H1 (cell line): Measurements from ENCODE around the gene UBE2E2. TPM values are rescaled to one million over a fixed set of nuclear protein-coding genes. Genes with fewer than 3 reads are reported as not detected.

Experiments used
- CTCF ChIA-PET: fragments of 300-600 bp; sonication (Branson Sonifier 250); formaldehyde crosslinking; loops from one replicate; lab custom pipeline; 2021; ENCODE audit not compliant: partially characterized antibody; lab: Charles Lee
- POLR2A ChIA-PET: fragments of 300-600 bp; sonication (Branson Sonifier 250); formaldehyde crosslinking; loops from one replicate; lab custom pipeline; 2021; ENCODE audit warnings: inconsistent platforms; ENCODE audit not compliant: partially characterized antibody; lab: Charles Lee
- DNase-seq, 2 experiments: peaks; one replicate each; pipeline versions ENCODE4 v3.0.0 to v3.0.0-alpha.2; 2010 to 2022; ENCODE audit warnings: low spot score in 2 of 2, low read depth in 1 of 2, mixed read lengths in 1 of 2
- FAIRE-seq: peaks from 2 replicates; lab custom pipeline; 2011; peaks lifted over from hg19 to GRCh38; lab: Jason Lieb, UNC
- H2AFZ ChIP-seq: 2 replicates; pipeline ENCODE4 v1.8.1; 2012; ENCODE audit warnings: low read length, inconsistent platforms
- H2AK5ac ChIP-seq: 2 replicates; pipeline ENCODE4 v1.6.1; 2013; ENCODE audit warnings: low read depth, low read length
- H2BK120ac ChIP-seq: replicated peaks from 2 replicates; pipeline ENCODE3; 2013; ENCODE audit warnings: low read depth, low read length, inconsistent platforms
- H2BK12ac ChIP-seq: 2 replicates; pipeline ENCODE4 v1.6.1; 2013; ENCODE audit warnings: low read depth, low read length
- H2BK15ac ChIP-seq: 2 replicates; pipeline ENCODE4 v1.6.1; 2013; ENCODE audit warnings: low read length
- H2BK20ac ChIP-seq: 2 replicates; pipeline ENCODE4 v1.6.1; 2013; ENCODE audit warnings: low read length
- H2BK5ac ChIP-seq: 2 replicates; pipeline ENCODE4 v1.6.1; 2013; ENCODE audit warnings: low read depth, low read length
- H3K14ac ChIP-seq: 2 replicates; pipeline ENCODE4 v1.6.1; 2013; ENCODE audit warnings: inconsistent platforms; ENCODE audit not compliant: insufficient read length
- H3K18ac ChIP-seq: 2 replicates; pipeline ENCODE4 v1.6.1; 2013; ENCODE audit warnings: low read length; ENCODE audit errors: extremely low read depth
- H3K23ac ChIP-seq: 2 replicates; pipeline ENCODE4 v1.6.1; 2013; ENCODE audit warnings: inconsistent platforms; ENCODE audit not compliant: insufficient read length
- H3K23me2 ChIP-seq: 2 replicates; pipeline ENCODE4 v1.6.1; 2013; ENCODE audit warnings: low read depth, low read length
- H3K27ac ChIP-seq: 2 replicates; pipeline ENCODE4 v1.6.1; 2011; ENCODE audit warnings: low read depth, low read length, inconsistent platforms
- H3K27me3 ChIP-seq, 4 experiments: replicated peaks in 1 of 4; 1 replicate in 1 of 4; 2 replicates in 3 of 4; pipeline versions ENCODE4 v1.6.1 to v1.8.1; 2011 to 2013; ENCODE audit warnings: low read length in 3 of 4, mild to moderate bottlenecking in 3 of 4, inconsistent platforms in 2 of 4, mixed read lengths in 2 of 4, moderate library complexity in 1 of 4; ENCODE audit not compliant: control insufficient read depth in 3 of 4, insufficient read depth in 3 of 4; ENCODE audit errors: extremely low read depth in 1 of 4
- H3K36me3 ChIP-seq, 4 experiments: 2 replicates each; pipeline versions ENCODE4 v1.6.1 to v1.8.1; 2011 to 2013; ENCODE audit warnings: mild to moderate bottlenecking in 4 of 4, low read length in 3 of 4, moderate library complexity in 2 of 4, control low read depth in 1 of 4, inconsistent platforms in 1 of 4; ENCODE audit not compliant: insufficient read depth in 4 of 4, control insufficient read depth in 2 of 4
- H3K4ac ChIP-seq: replicated peaks from 2 replicates; pipeline ENCODE3; 2013; ENCODE audit warnings: low read length, low read depth, mixed read lengths, inconsistent platforms; ENCODE audit not compliant: insufficient read length
- H3K4me1 ChIP-seq, 4 experiments: replicated peaks in 1 of 4; 1 replicate in 1 of 4; 2 replicates in 3 of 4; pipeline versions ENCODE4 v1.6.1 to v1.8.1; 2011 to 2013; ENCODE audit warnings: low read length in 3 of 4, inconsistent platforms in 2 of 4, mixed read lengths in 1 of 4; ENCODE audit not compliant: insufficient read depth in 4 of 4, control insufficient read depth in 3 of 4
- H3K4me2 ChIP-seq, 2 experiments: 2 replicates each; pipeline versions ENCODE4 v1.6.1 to v1.8.1; 2011 to 2013; ENCODE audit warnings: low read depth in 2 of 2, low read length in 2 of 2, control low read depth in 1 of 2, inconsistent platforms in 1 of 2, mild to moderate bottlenecking in 1 of 2; ENCODE audit not compliant: insufficient read depth in 1 of 2
- H3K4me3 ChIP-seq, 4 experiments: fragments of 200-600, 300-600 bp in 1 of 4; sonication (generic), shearing (Covaris generic), sonication (Bioruptor Twin) in 1 of 4; 2 replicates each; pipeline versions ENCODE4 v1.5.1 to v1.8.1; 2011 to 2016; ENCODE audit warnings: low read length in 4 of 4, low read depth in 3 of 4, control low read depth in 2 of 4, inconsistent platforms in 2 of 4, mild to moderate bottlenecking in 2 of 4, mixed read lengths in 1 of 4, moderate library complexity in 1 of 4; ENCODE audit not compliant: insufficient read depth in 2 of 4; ENCODE audit errors: extremely low read depth in 1 of 4
- H3K56ac ChIP-seq: replicated peaks from 2 replicates; pipeline ENCODE3; 2013; ENCODE audit warnings: low read depth, mild to moderate bottlenecking, mixed read lengths, low read length, inconsistent platforms; ENCODE audit not compliant: insufficient read length
- H3K79me1 ChIP-seq: 2 replicates; pipeline ENCODE4 v1.6.1; 2013; ENCODE audit warnings: low read depth, low read length, control low read depth
- H3K79me2 ChIP-seq, 2 experiments: 2 replicates each; pipeline versions ENCODE4 v1.6.1 to v1.8.1; 2012 to 2013; ENCODE audit warnings: low read length in 2 of 2, mild to moderate bottlenecking in 2 of 2, inconsistent platforms in 1 of 2; ENCODE audit not compliant: insufficient read depth in 2 of 2, control insufficient read depth in 1 of 2
- H3K9ac ChIP-seq, 4 experiments: replicated peaks in 1 of 4; 1 replicate in 1 of 4; 2 replicates in 3 of 4; pipeline versions ENCODE4 v1.6.1 to v1.8.1; 2011 to 2013; ENCODE audit warnings: low read depth in 3 of 4, low read length in 3 of 4, control low read depth in 2 of 4, mild to moderate bottlenecking in 2 of 4, moderate library complexity in 2 of 4, inconsistent platforms in 1 of 4; ENCODE audit errors: extremely low read depth in 1 of 4
- H3K9me3 ChIP-seq, 2 experiments: 2 replicates each; pipeline versions ENCODE4 v1.6.1 to v1.8.1; 2012 to 2013; ENCODE audit warnings: mild to moderate bottlenecking in 2 of 2, moderate library complexity in 2 of 2, control low read depth in 1 of 2, inconsistent platforms in 1 of 2, low read depth in 1 of 2, low read length in 1 of 2, mixed read lengths in 1 of 2; ENCODE audit not compliant: insufficient read depth in 2 of 2
- H4K20me1 ChIP-seq, 2 experiments: replicated peaks in 1 of 2; 2 replicates each; pipeline versions ENCODE3 to v1.8.1; 2011 to 2013; ENCODE audit warnings: inconsistent platforms in 2 of 2, low read length in 2 of 2, mild to moderate bottlenecking in 1 of 2; ENCODE audit not compliant: insufficient read depth in 2 of 2, control insufficient read depth in 1 of 2
- H4K5ac ChIP-seq: 2 replicates; pipeline ENCODE4 v1.6.1; 2013; ENCODE audit warnings: low read length, low read depth, mixed read lengths, inconsistent platforms; ENCODE audit not compliant: insufficient read length
- H4K8ac ChIP-seq: 2 replicates; pipeline ENCODE4 v1.8.0; 2013; ENCODE audit warnings: mild to moderate bottlenecking, moderate library complexity, low read length, inconsistent platforms; ENCODE audit not compliant: insufficient read depth; ENCODE audit errors: extremely low read depth
- H4K91ac ChIP-seq: replicated peaks from 2 replicates; pipeline ENCODE3; 2013; ENCODE audit warnings: low read length, mixed read lengths, inconsistent platforms; ENCODE audit not compliant: insufficient read length
- BACH1 ChIP-seq: IDR thresholded peaks from 2 replicates; pipeline ENCODE4 v1.6.1; 2012; ENCODE audit warnings: low read length, improper control_type of control experiment
- BCL11A ChIP-seq, 2 experiments: IDR thresholded peaks; one replicate each; pipeline ENCODE4 v1.6.1; 2011; ENCODE audit warnings: low read depth in 2 of 2, low read length in 2 of 2, mild to moderate bottlenecking in 2 of 2
- CBX5 ChIP-seq: fragments of 300-800, 300-1000 bp; sonication (generic); IDR thresholded peaks from 2 replicates; pipeline ENCODE4 v1.7.1; 2016; ENCODE audit warnings: antibody characterized with exemption, low read length, low read depth
- CBX8 ChIP-seq: fragments of 300-800, 300-1000 bp; sonication (generic); IDR thresholded peaks from 2 replicates; pipeline ENCODE4 v1.7.1; 2016; ENCODE audit warnings: low read depth, low read length, borderline replicate concordance
- CREB1 ChIP-seq: IDR thresholded peaks from 2 replicates; pipeline ENCODE4 v1.6.1; 2012; ENCODE audit warnings: inconsistent platforms
- E2F6 ChIP-seq: IDR thresholded peaks from 2 replicates; pipeline ENCODE4 v1.6.1; 2012; ENCODE audit warnings: inconsistent platforms
- GABPA ChIP-seq: IDR thresholded peaks from 2 replicates; pipeline ENCODE4 v1.6.1; 2011; ENCODE audit warnings: mild to moderate bottlenecking, low read length, moderate library complexity, borderline replicate concordance; ENCODE audit not compliant: insufficient read depth
- MAX ChIP-seq: IDR thresholded peaks from 2 replicates; pipeline ENCODE4 v1.6.1; 2012; ENCODE audit warnings: inconsistent platforms
- RXRA ChIP-seq: IDR thresholded peaks from 2 replicates; pipeline ENCODE4 v1.6.1; 2011; ENCODE audit warnings: low read depth, mild to moderate bottlenecking, low read length, moderate library complexity; ENCODE audit not compliant: insufficient read depth
- SIN3A ChIP-seq, 2 experiments: IDR thresholded peaks in 1 of 2; conservative IDR thresholded peaks in 1 of 2; 2 replicates each; pipeline ENCODE4 v1.6.1; 2011 to 2012; ENCODE audit warnings: low read length in 2 of 2, improper control_type of control experiment in 1 of 2, low read depth in 1 of 2, mild to moderate bottlenecking in 1 of 2
- ZNF274 ChIP-seq: IDR thresholded peaks from 2 replicates; pipeline ENCODE4 v1.7.0; 2012; ENCODE audit warnings: low read length, borderline replicate concordance; ENCODE audit errors: extremely low read depth
- WGBS, 2 experiments: shearing (Covaris generic) in 1 of 2; methylation state at CpG; one replicate each; pipeline versions ENCODE4 v1.1.6 to v1.1.7; 2013 to 2015; ENCODE audit warnings: low lambda C conversion rate in 2 of 2, mixed read lengths in 2 of 2, inconsistent platforms in 1 of 2, low coverage in 1 of 2, missing lambda C conversion rate in 1 of 2; ENCODE audit not compliant: insufficient replicate concordance in 2 of 2, insufficient coverage in 1 of 2, insufficient read length in 1 of 2; ENCODE audit errors: extremely low coverage in 1 of 2, missing lambda C conversion rate in 1 of 2; 5-methylcytosine and 5-hydroxymethylcytosine counted together
- polyA plus RNA-seq, 7 experiments: library from polyadenylated mRNA; depleted of rRNA in 3 of 7; stranded (reverse) in 5 of 7; unstranded in 2 of 7; fragments of >200 nt in 5 of 7; fragments of 200-250 nt in 2 of 7; gene quantifications; 1 replicate in 5 of 7; 2 replicates in 1 of 7; 4 replicates in 1 of 7; pipeline versions ENCODE4 v1.2.1 to v1.2.3, GENCODE V29; 2011 to 2013; ENCODE audit warnings: missing spikeins in 2 of 7, mixed read lengths in 2 of 7
- total RNA-seq: library from RNA; stranded (reverse); fragmentation: NEBNext Ultra II Directional; extraction: Animal tissue kit (Norgen Biotek cat#: 25700); gene quantifications from 2 replicates; pipeline ENCODE4 v1.2.1, GENCODE V29; 2021

The UBE2E2 gene
- total and polyA plus RNA-seq, 2 of the 8 experiments (the other 6 are each of a cell fraction or from before 2014, with no cell fraction given) = 57.6 to 70.6 TPM

- Histone ChIP-seq H3K79me1 (peaks cover 2% of the 10 kb centered on the region; the same call in 1 of the 2 replicates), H3K4me2 (no peak overlapping the region), H3K4me1 (peaks cover 0 to 3% (median 0%) of the 10 kb centered on the region in 4 experiments; a peak in 1 of 7 replicates), H3K56ac (no peak overlapping the region), H3K4ac (no peak overlapping the region), H3K14ac (no peak overlapping the region), H3K23me2 (no peaks in the 10 kb centered on the region; the same call in 1 of the 2 replicates), H4K8ac (no peak overlapping the region), H2AFZ (no peak overlapping the region), H3K27ac (no peak overlapping the region), H3K36me3 (no peaks in the 10 kb centered on the region), H4K91ac (no peak overlapping the region), H2BK15ac (no peak overlapping the region), H2BK12ac (no peak overlapping the region), H2BK20ac (no peak overlapping the region), H2AK5ac (no peak overlapping the region), H2BK5ac (no peak overlapping the region), H3K4me3 (no peak overlapping the region), H3K18ac (no peak overlapping the region), H2BK120ac (no peak overlapping the region), H3K9me3 (no peaks in the 10 kb centered on the region), H4K20me1 (peaks cover 0 to 1% of the 10 kb centered on the region in 2 experiments), H4K5ac (no peak overlapping the region), H3K79me2 (peaks cover 0 to 44% of the 10 kb centered on the region in 2 experiments; a peak in 2 of 4 replicates), H3K9ac (no peak overlapping the region), H3K27me3 (no peaks in the 10 kb centered on the region), H3K23ac (no peak overlapping the region)
- DNase-seq (no peak), FAIRE-seq (no peak)
- 100% methylated on average over 1 of the region's 1 CpG; no CpG with 5 or more reads in 1 of the 2 experiments for WGBS, 2 experiments
- CTCF ChIA-PET = no interaction called here
- POLR2A ChIA-PET = no interaction called here
- TF ChIP-seq BACH1 = no peak
- TF ChIP-seq CBX8 = no peak
- TF ChIP-seq GABPA = no peak
- TF ChIP-seq MAX = no peak
- TF ChIP-seq CREB1 = no peak
- no peak for TF ChIP-seq SIN3A (conservative IDR thresholded peaks at IDR 0.05 in 1 of 2, IDR thresholded peaks at IDR 0.05 in 1 of 2; ENCODE audit: low read depth in 1 of 2, low read length in 2 of 2)
- no peak for TF ChIP-seq BCL11A (IDR thresholded peaks at IDR 0.05; ENCODE audit: low read depth in 2 of 2, low read length in 2 of 2)
- TF ChIP-seq CBX5 = no peak
- TF ChIP-seq E2F6 = no peak
- TF ChIP-seq ZNF274 = no peak
- TF ChIP-seq RXRA = no peak
These were observed 46.8 kb downstream of the UBE2E2 start for GRCh38 chr3:23249961-23250360.
